ENCODE results near the gene PSD2.

DNA sequence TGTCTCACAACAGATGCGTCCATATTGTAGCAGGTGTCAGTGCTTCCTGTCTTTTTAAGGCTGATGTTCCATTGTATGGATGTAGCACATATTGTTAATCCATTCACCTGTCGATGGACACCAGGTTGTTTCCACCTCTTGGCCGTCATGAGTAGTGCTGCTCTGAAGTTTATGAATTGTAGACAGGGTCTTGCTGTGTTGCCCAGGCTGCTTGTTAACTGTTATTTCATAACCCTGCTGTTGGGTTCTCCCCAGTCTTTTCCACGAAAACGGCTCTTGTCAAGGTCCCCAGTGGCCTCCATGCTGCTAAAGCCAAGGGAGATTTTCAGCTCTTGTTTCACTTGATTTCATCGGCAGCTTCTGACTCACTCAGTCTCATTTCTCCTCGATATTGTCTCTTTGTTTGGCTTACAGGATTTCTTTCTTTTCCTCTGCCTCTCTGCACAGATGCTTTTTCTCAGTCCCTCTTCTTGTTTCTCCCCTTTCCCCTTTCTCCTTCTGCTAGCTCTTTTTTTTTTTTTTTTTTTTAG is 12.1 kb upstream of the PSD2 start:
- no peak for TF ChIP-seq POLR2A (IDR thresholded peaks at IDR 0.05; ENCODE audit: extremely low read depth, insufficient read length)
- TF ChIP-seq CTCF (IDR thresholded peaks at IDR 0.05; ENCODE audit: low read depth, low read length): no peak
- TF ChIP-seq, protein P1, sequence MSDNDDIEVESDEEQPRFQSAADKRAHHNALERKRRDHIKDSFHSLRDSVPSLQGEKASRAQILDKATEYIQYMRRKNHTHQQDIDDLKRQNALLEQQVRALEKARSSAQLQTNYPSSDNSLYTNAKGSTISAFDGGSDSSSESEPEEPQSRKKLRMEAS (IDR thresholded peaks at IDR 0.05; ENCODE audit: low read depth, low read length): no peak
- no peak for TF ChIP-seq MYC (IDR thresholded peaks at IDR 0.05; ENCODE audit: low read depth, low read length)

Data from NB4 (cell line).